Myocyte (in vitro differentiated cells): ENCODE data around the gene KATNIP. TPM values are rescaled to one million over a fixed set of nuclear protein-coding genes. Genes with fewer than 3 reads are reported as not detected.

Source experiments
- DNase-seq: peaks from one replicate; pipeline ENCODE4 v3.0.0-alpha.2; 2012; ENCODE audit warnings: low read depth
- polyA plus RNA-seq: library from polyadenylated mRNA; unstranded; fragments of >200 nt; gene quantifications from one replicate; pipeline ENCODE4 v1.2.1, GENCODE V29; 2012; ENCODE audit warnings: missing spikeins
- total RNA-seq: library from RNA; depleted of rRNA; stranded (reverse); fragments of >200 nt; gene quantifications from 2 replicates; pipeline ENCODE4 v1.2.3, GENCODE V29; 2014

KATNIP gene
- 10.7 and 10.8 TPM in 2 replicates for total RNA-seq
- polyA plus RNA-seq: 14.2 TPM

DNA sequence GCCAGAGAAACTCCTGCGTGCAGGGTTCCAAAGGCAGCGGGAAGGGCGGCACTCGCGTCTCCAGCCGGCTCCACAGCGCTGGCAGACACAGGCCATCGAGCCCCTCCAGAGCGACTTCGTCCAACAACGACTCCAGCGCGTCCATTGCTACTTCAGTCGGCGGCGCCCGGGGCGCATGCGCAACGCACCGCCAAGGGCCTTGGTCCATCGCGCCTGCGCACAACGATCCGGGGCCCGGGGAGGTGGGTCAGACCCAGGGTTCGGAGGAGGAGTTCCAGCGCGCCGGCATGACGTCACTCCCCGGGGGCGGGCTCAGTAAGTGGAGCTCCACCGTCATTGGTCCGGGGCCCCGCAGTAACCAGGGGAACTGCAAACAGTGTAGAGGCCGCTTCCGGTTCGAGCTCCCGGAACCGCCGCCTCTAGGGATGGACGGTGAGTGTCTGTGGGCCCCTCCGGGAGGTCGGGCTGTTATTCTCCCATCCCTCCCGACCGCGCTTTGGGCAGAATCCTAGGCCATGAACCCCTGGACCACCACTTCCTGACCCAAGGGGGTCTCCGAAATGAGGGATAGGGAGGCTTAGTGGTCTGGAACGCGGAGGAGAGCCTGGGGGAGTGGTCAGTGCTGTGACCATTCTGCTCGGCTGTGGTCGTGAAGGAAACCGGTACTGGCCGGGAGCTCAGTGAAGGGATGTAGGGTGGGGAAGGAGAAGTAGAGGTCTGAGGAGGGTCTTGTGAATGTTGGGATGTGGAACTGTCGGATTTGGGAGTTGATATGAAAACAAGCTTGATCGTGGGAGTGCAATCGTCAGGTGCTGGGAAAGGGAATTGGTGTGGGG lies at the start of gene KATNIP, which contains the start of gene GTF3C1:
TSS of gene KATNIP (plus strand) at position 399 of the 836 bp plus-strand sequence. CDS start at position 426, 27 bp downstream.
TSS of gene GTF3C1 (minus strand) at position 168 of the 836 bp plus-strand sequence. CDS start at position 145, 23 bp downstream.
- DNase-seq: peak; percentile 99

DNA sequence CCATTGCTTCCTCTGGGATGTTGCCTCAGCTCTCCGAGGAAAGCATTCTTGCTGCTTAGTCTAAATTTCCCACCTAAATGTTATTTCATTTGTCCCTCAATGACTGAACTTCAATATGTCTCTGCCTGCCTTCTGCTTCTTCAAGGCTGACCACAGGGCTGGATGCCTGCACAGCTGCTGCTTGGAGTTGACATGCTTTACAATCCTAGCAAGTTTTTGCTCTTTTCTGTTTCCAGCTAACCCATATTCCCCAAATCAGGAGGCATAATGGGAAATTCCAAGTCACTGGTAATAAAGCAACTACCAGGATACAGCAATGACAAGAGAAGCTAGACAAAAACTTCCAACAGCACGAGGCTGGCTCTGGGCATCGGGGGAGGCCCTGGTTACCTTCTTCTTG lies 49.1 kb upstream of the KATNIP start:
- DNase-seq: peak; percentile 64

GRCh38 chr16:27503662-27504061 lies 46.3 kb upstream of the KATNIP start:
- DNase-seq: no peak

- no peak for DNase-seq
These were observed 44.4 kb upstream of the KATNIP start for GRCh38 chr16:27505297-27506236.

DNA sequence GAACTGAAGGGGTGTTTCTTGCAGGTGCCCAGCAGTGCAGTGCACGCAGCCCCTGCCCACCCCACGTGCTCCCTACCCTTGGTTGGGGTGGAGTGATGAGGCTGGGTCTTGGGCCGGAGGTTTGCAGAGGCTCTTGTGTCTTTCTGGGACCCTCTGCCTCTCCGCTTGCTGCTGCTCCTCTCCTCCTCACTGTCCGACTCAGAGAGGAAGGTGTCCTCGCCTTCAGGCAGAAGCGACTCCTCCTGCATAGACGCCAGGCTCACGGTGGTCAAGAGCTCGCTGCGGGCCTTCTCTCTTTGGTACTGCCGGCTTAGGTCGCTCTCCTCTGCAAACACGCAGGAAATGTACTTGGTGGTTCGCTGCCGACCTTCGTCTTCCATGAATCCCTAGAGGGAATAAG lies 43.2 kb upstream of the KATNIP start:
- no peak for DNase-seq

- no peak for DNase-seq
These were observed 41.5 kb upstream of the KATNIP start for GRCh38 chr16:27508476-27508875.

GRCh38 chr16:27511657-27512448 lies 38.1 kb upstream of the KATNIP start:
- no peak for DNase-seq

DNA sequence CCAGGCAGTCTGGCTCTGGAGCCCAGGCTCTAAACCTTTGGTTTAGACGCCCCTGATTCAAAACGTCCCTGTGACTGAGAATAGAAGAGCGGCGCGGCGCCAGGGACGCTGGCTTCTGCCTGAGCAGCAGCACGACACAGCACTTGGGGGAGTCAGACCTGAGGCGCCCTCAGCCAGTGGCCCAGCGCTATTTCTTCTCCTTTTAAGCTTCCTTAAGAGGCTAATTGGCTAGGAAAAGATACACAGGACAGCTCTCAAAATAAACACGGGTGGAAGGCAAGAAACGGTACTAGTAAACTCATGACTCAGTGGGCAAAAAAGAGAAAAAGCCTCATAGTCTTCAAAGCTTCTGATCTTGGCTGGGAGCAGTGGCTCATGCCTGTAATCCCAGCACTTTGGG lies 35.1 kb upstream of the KATNIP start:
- no peak for DNase-seq

- DNase-seq: no peak
These were observed 34.0 kb upstream of the KATNIP start for GRCh38 chr16:27515874-27516353.

- DNase-seq: no peak
These were observed 33.6 kb upstream of the KATNIP start for GRCh38 chr16:27516365-27516764.

GRCh38 chr16:27517664-27518063 lies 32.3 kb upstream of the KATNIP start:
- DNase-seq: no peak

- no peak for DNase-seq
These were observed 31.7 kb upstream of the KATNIP start for GRCh38 chr16:27518226-27518625.

- no peak for DNase-seq
These were observed 28.8 kb upstream of the KATNIP start for GRCh38 chr16:27520982-27521673.

DNA sequence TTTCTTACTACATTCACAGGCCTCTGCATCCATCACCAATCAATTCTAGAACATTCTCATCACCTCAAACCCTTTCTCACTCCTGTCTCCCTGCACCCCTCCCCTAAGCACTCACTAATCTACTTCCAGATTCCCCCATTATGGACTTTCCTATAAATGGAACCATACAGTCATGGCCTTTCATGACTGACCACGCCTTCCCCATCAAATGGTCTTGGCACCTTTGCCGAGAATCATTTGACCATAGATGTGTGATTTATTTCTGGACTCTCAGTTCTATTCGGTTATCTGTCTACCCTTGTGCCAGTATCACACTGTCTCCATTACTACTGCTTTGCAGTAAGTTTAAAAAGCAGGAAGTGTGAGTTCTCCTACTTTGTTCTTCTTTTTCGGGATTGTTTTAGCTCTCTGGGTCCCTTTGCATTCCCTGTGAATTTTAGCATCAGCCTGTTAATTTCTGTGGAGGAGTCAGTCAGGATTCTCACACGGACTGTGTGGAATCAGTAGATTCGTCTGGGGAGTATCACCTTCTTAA lies 27.7 kb upstream of the KATNIP start:
- DNase-seq: no peak

- DNase-seq: peak; percentile 72
These were observed 23.8 kb upstream of the KATNIP start for GRCh38 chr16:27526180-27526579.

- no peak for DNase-seq
These were observed 21.6 kb upstream of the KATNIP start for GRCh38 chr16:27528294-27528693.

GRCh38 chr16:27529962-27530361 lies 20.0 kb upstream of the KATNIP start:
- peak; percentile 86 for DNase-seq

DNA sequence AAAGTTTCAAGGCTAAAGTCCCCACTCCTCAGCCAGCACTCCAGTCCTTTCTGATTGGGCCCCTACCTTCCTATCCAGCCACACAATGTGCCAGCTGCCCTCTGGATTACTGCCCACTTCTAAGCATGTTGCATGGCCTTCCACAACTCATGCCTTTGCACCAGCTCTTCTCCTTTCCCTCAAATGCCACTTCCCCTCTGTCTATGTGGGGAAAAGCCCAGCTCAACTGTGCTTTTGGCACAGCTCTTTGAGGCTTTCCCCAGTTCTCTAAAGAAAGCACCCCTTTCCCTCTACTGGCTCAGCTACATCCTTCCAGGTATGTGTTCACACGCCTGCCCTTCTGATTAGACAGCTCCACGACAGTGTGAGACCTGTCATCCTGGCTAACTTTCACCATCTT lies 18.8 kb upstream of the KATNIP start:
- DNase-seq: peak; percentile 71

DNA sequence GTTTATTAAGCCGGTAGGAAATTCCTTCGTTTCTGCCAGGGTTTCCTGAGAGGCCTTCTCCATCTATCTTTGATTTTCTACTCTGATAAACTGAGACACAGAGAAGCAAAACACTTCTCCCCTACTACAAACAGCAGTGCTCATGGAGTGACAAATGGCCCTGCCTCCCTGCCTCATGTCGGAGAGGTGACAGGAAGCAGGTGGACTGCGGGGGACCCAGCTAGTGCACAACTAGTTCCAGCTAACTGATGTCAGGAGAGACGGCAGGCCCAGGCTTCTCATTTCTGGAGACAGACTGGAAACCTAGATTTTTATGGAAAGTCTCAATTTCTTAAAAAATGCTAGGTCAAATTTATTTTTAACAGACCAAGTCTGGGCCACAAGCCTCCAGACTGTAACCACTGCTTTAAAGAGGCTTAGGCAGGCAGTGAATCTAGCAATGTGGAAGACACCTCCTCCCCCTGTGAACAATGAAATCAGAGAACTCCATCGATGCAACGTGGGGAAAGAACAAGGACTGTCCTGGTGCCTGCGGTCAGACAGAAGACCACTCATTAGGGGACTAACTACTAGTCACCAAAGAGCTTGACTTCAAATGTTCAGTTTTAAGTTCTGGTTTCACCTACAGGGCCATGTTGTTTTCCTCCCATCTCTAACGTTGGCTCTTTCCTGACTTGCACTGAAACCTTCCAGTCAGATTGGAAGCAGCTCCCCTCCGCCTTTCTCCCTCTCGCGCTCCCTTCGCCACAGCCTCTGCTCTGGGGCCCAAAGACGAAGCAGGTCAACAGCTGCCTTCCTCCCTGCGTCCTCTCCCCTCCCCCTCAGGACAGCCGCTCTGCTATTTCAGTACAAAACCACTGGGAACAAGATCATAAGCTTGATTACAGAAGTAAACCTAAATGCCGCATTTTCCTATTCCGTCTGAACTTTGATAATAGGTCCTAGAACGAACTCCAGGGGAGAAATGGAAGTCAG lies 17.8 kb upstream of the KATNIP start:
- DNase-seq: no peak
